DND-41 (cell line): ENCODE results near the gene ITGA1.

Experiments used
- ATAC-seq: fragments of 200-7000 bp; cut with Tn5 transposase; 3 replicates; pipeline ENCODE4 v1.9.1; 2021; ENCODE audit warnings: low read depth; ENCODE audit not compliant: insufficient read depth
- DNase-seq: peaks from one replicate; pipeline ENCODE4 v3.0.0-alpha.2; 2020
- H2AFZ ChIP-seq: 2 replicates; pipeline ENCODE4 v1.6.0; 2012; ENCODE audit warnings: low read depth, low read length
- H3K27ac ChIP-seq: 2 replicates; pipeline ENCODE4 v1.5.1; 2012; ENCODE audit warnings: low read length, inconsistent platforms
- H3K27me3 ChIP-seq: fragments of 200-600 bp; sonication (generic); 2 replicates; pipeline ENCODE4 v1.6.0; 2012; ENCODE audit warnings: low read length, mild to moderate bottlenecking, inconsistent platforms; ENCODE audit not compliant: insufficient read depth, poor library complexity
- H3K36me3 ChIP-seq: 2 replicates; pipeline ENCODE4 v1.5.1; 2012; ENCODE audit warnings: low read length, inconsistent platforms; ENCODE audit not compliant: insufficient read depth
- H3K4me1 ChIP-seq: 2 replicates; pipeline ENCODE4 v1.5.1; 2012; ENCODE audit warnings: mild to moderate bottlenecking, low read length; ENCODE audit not compliant: insufficient read depth
- H3K4me2 ChIP-seq: 2 replicates; pipeline ENCODE4 v1.6.0; 2012; ENCODE audit warnings: mild to moderate bottlenecking, moderate library complexity, low read length, inconsistent platforms; ENCODE audit not compliant: insufficient read depth
- H3K4me3 ChIP-seq, 2 experiments: fragments of 200-600 bp in 1 of 2; shearing (Covaris generic) in 1 of 2; 2 replicates each; pipeline ENCODE4 v1.5.1; 2012 to 2016; ENCODE audit warnings: inconsistent platforms in 2 of 2, low read length in 2 of 2, mild to moderate bottlenecking in 2 of 2, low read depth in 1 of 2, moderate library complexity in 1 of 2
- H3K79me2 ChIP-seq: 2 replicates; pipeline ENCODE4 v1.6.0; 2012; ENCODE audit warnings: low read length, inconsistent platforms; ENCODE audit not compliant: insufficient read depth
- H3K9ac ChIP-seq: 2 replicates; pipeline ENCODE4 v1.6.0; 2012; ENCODE audit warnings: low read depth, mild to moderate bottlenecking, inconsistent platforms, low read length, moderate library complexity
- H3K9me3 ChIP-seq: 2 replicates; pipeline ENCODE4 v1.5.1; 2012; ENCODE audit warnings: low read length, moderate library complexity, mild to moderate bottlenecking, inconsistent platforms; ENCODE audit not compliant: insufficient read depth, severe bottlenecking
- H4K20me1 ChIP-seq: 2 replicates; pipeline ENCODE4 v1.6.0; 2012; ENCODE audit warnings: low read length; ENCODE audit not compliant: insufficient read depth
- EZH2 ChIP-seq: IDR thresholded peaks from 3 replicates; pipeline ENCODE4 v1.6.1; 2012; ENCODE audit warnings: borderline replicate concordance, low read depth, mild to moderate bottlenecking, moderate library complexity, low read length, inconsistent platforms; ENCODE audit not compliant: severe bottlenecking
- TF ChIP-seq, protein P1 (sequence below): IDR thresholded peaks from 2 replicates; pipeline ENCODE4 v1.5.1; 2012; ENCODE audit warnings: borderline replicate concordance, low read length, moderate library complexity, mild to moderate bottlenecking; ENCODE audit not compliant: poor library complexity, severe bottlenecking; ENCODE audit errors: extremely low read depth

The ITGA1 gene

DNA sequence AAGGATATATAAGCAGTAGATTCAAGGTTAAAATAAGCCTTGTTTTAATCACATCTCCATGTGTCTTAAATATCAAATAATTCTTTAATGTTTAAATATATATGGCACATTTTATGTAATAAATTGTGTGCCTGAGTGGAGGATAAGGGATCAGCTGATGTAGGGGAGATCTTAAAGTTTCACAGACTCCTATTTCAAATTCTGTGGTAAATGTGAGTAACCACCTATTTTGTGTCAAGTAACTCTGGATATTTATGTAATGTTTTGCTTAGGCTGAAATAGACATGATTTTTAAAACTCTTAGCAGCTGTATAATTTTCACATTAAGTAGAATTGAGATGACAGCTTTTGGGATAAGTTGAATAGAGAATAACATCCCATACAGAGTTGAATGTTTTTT lies 160.1 kb downstream of the ITGA1 start:
- no peaks in the 10 kb centered on the region for H4K20me1 ChIP-seq
- H2AFZ ChIP-seq: no peak overlapping the region
- H3K9me3 ChIP-seq: no peaks in the 10 kb centered on the region
- H3K27me3 ChIP-seq: no peaks in the 10 kb centered on the region
- no peaks in the 10 kb centered on the region for H3K79me2 ChIP-seq
- peaks cover 17% of the 10 kb centered on the region for H3K36me3 ChIP-seq
- no peak overlapping the region for H3K4me2 ChIP-seq
- no peak overlapping the region for H3K9ac ChIP-seq
- DNase-seq: no peak
- no peak overlapping the region for H3K27ac ChIP-seq
- TF ChIP-seq EZH2: no peak
- TF ChIP-seq, protein P1, sequence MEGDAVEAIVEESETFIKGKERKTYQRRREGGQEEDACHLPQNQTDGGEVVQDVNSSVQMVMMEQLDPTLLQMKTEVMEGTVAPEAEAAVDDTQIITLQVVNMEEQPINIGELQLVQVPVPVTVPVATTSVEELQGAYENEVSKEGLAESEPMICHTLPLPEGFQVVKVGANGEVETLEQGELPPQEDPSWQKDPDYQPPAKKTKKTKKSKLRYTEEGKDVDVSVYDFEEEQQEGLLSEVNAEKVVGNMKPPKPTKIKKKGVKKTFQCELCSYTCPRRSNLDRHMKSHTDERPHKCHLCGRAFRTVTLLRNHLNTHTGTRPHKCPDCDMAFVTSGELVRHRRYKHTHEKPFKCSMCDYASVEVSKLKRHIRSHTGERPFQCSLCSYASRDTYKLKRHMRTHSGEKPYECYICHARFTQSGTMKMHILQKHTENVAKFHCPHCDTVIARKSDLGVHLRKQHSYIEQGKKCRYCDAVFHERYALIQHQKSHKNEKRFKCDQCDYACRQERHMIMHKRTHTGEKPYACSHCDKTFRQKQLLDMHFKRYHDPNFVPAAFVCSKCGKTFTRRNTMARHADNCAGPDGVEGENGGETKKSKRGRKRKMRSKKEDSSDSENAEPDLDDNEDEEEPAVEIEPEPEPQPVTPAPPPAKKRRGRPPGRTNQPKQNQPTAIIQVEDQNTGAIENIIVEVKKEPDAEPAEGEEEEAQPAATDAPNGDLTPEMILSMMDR: no peak
- peaks cover 27% of the 10 kb centered on the region for H3K4me1 ChIP-seq
- no peak for ATAC-seq
- no peak overlapping the region for H3K4me3 ChIP-seq

DNA sequence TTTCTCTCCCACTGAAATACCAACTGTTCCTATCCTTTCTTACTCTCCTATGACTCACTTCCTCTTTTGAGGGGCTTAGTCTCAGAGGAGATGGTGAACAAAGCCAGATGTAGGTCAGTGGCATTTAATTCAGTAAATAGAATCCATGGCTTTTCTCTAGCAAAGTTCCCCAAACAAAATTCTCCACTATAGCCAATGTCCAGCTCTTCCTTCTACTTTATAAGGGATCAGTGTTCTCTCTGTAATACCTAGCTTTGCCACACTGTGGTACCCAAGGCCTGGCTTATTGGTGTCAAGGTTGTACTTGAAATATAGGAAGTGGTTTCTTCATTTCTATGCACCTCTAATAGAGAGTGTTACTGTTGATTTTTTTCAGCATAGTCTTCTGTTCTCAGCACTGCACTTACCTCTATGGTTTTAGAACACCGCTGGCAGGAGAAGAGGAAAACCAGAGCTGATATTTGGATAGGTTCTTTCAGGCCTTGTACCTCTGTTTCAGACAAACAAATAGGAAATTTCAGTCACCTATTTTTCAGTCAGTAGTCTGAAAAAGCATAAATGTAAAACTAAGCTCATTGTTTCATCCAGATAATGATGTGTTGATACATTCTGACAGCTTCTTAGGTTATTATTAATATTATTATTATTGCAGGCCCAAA lies 160.8 kb downstream of the ITGA1 start:
- Histone ChIP-seq H3K9me3 (no peaks in the 10 kb centered on the region), H3K4me1 (peaks cover 27% of the 10 kb centered on the region), H3K79me2 (no peaks in the 10 kb centered on the region), H3K9ac (peak overlapping the region; percentile 13; the same call in 1 of the 2 replicates), H3K4me3 (no peak overlapping the region), H2AFZ (peak overlapping the region; percentile 64), H4K20me1 (no peaks in the 10 kb centered on the region), H3K27me3 (no peaks in the 10 kb centered on the region), H3K36me3 (peaks cover 18% of the 10 kb centered on the region), H3K27ac (peak overlapping the region; percentile 70), H3K4me2 (peak overlapping the region; percentile 4; the same call in 1 of the 2 replicates)
- ATAC-seq: peak; percentile 98
- peak; percentile 78 for DNase-seq
- no peak for TF ChIP-seq EZH2
- TF ChIP-seq, protein P1: peak; percentile 94

DNA sequence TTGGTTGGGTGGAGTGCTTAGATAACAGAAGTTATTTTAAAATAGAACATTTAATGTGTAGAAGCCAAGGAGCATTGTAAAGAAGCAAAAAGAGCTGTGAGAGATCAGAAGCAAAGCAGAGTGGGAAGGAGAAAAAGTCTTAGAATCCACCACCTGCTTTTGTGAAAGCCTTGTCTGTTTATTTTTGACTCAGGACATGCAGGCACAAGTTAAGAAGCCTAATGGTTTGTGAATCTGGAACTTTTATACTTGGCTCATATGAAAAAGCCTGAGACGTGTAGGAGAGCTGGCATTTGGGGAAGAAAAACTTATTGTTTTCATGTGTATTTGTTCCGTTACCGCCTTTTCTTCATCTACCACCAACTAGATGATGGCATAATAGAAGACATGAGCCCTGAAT lies 163.0 kb downstream of the ITGA1 start:
- no peaks in the 10 kb centered on the region for H3K9me3 ChIP-seq
- no peak overlapping the region for H3K4me3 ChIP-seq
- H4K20me1 ChIP-seq: no peaks in the 10 kb centered on the region
- H3K9ac ChIP-seq: no peak overlapping the region
- DNase-seq (no peak), ATAC-seq (no peak)
- H3K4me2 ChIP-seq: no peak overlapping the region
- H3K36me3 ChIP-seq: peaks cover 14% of the 10 kb centered on the region
- H3K79me2 ChIP-seq: no peaks in the 10 kb centered on the region
- TF ChIP-seq, protein P1: no peak
- no peak for TF ChIP-seq EZH2
- H3K4me1 ChIP-seq: peaks cover 18% of the 10 kb centered on the region
- H2AFZ ChIP-seq: no peak overlapping the region
- no peak overlapping the region for H3K27ac ChIP-seq
- H3K27me3 ChIP-seq: no peaks in the 10 kb centered on the region

DNA sequence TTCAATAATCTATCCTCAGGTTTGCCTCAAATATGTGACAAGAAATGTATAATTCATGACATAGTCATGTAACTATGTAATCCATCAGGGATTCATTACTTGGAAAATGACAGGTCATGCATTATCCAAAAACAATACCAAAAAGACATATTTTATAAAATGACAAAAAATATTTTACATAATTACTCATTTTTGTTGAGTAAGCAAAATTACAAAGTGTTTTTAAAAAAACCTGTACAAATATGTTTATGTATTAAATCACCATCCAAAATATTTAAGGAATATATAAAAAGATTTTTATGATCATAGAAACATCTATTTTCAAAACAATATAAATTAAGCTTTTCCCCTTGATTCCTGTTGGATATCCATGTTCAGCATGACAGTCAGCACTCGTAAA lies 164.8 kb downstream of the ITGA1 start:
- Histone ChIP-seq H3K4me3 (no peak overlapping the region), H3K9ac (no peak overlapping the region), H3K36me3 (peaks cover 14% of the 10 kb centered on the region), H3K9me3 (no peaks in the 10 kb centered on the region), H4K20me1 (no peaks in the 10 kb centered on the region), H2AFZ (no peak overlapping the region), H3K79me2 (no peaks in the 10 kb centered on the region), H3K27me3 (no peaks in the 10 kb centered on the region), H3K27ac (no peak overlapping the region), H3K4me2 (no peak overlapping the region), H3K4me1 (peaks cover 18% of the 10 kb centered on the region)
- TF ChIP-seq, protein P1: no peak
- TF ChIP-seq EZH2: no peak
- ATAC-seq: no peak
- no peak for DNase-seq
